SJSA1 (cell line): ENCODE data around the gene MS4A15. TPM values are rescaled to one million over a fixed set of nuclear protein-coding genes. Genes with fewer than 3 reads are reported as not detected.

ENCODE experiments used
- DNase-seq, 2 experiments: peaks; one replicate each; pipeline ENCODE4 v3.0.0-alpha.2; 2015 to 2020; ENCODE audit warnings: low spot score in 2 of 2, low read depth in 1 of 2
- H3K27ac ChIP-seq: fragments of 250-450 bp; sonication (Bioruptor Pico); 2 replicates; pipeline ENCODE4 v1.5.1; 2020; ENCODE audit warnings: mild to moderate bottlenecking, moderate library complexity
- H3K27me3 ChIP-seq: fragments of 250-450 bp; sonication (Bioruptor Pico); replicated peaks from 2 replicates; pipeline ENCODE4 v1.5.1; 2020; ENCODE audit warnings: mild to moderate bottlenecking, moderate library complexity
- H3K36me3 ChIP-seq: fragments of 250-450 bp; sonication (Bioruptor Pico); 2 replicates; pipeline ENCODE4 v1.5.1; 2020; ENCODE audit warnings: mild to moderate bottlenecking
- H3K4me1 ChIP-seq: fragments of 250-450 bp; sonication (Bioruptor Pico); replicated peaks from 2 replicates; pipeline ENCODE4 v1.6.1; 2021; ENCODE audit warnings: mild to moderate bottlenecking
- H3K4me3 ChIP-seq: fragments of 250-450 bp; sonication (Bioruptor Pico); 2 replicates; pipeline ENCODE4 v1.5.1; 2020; ENCODE audit warnings: mild to moderate bottlenecking
- H3K9me3 ChIP-seq: fragments of 250-450 bp; sonication (Bioruptor Pico); replicated peaks from 2 replicates; pipeline ENCODE4 v1.5.1; 2020; ENCODE audit warnings: mild to moderate bottlenecking
- total RNA-seq: library from RNA; depleted of rRNA; stranded (reverse); fragments of >200 nt; shearing (Covaris generic); gene quantifications from 2 replicates; pipeline ENCODE4 v1.2.3, GENCODE V29; 2014

MS4A15 gene
- total RNA-seq, 1 experiment from 2014 or later: not detected

GRCh38 chr11:60762851-60763691 lies 6.4 kb downstream of the MS4A15 start:
- peaks cover 24% of the 10 kb centered on the region for H3K27me3 ChIP-seq
- DNase-seq: no peak
- no peaks in the 10 kb centered on the region for H3K4me1 ChIP-seq
- H3K4me3 ChIP-seq: no peak overlapping the region
- H3K36me3 ChIP-seq: no peaks in the 10 kb centered on the region
- no peaks in the 10 kb centered on the region for H3K9me3 ChIP-seq
- H3K27ac ChIP-seq: no peak overlapping the region

GRCh38 chr11:60763692-60764369 lies 7.2 kb downstream of the MS4A15 start:
- H3K9me3 ChIP-seq: no peaks in the 10 kb centered on the region
- H3K36me3 ChIP-seq: no peaks in the 10 kb centered on the region
- DNase-seq: no peak
- H3K4me1 ChIP-seq: no peaks in the 10 kb centered on the region
- H3K27ac ChIP-seq: no peak overlapping the region
- peaks cover 22% of the 10 kb centered on the region for H3K27me3 ChIP-seq
- H3K4me3 ChIP-seq: no peak overlapping the region

- Histone ChIP-seq H3K9me3 (no peaks in the 10 kb centered on the region), H3K27ac (no peak overlapping the region), H3K36me3 (no peaks in the 10 kb centered on the region), H3K4me1 (no peaks in the 10 kb centered on the region), H3K27me3 (peaks cover 21% of the 10 kb centered on the region), H3K4me3 (no peak overlapping the region)
- no peak for DNase-seq
Measured at GRCh38 chr11:60764879-60765278, 8.2 kb downstream of the MS4A15 start.

- Histone ChIP-seq H3K9me3 (no peaks in the 10 kb centered on the region), H3K27me3 (peaks cover 18% of the 10 kb centered on the region)
- DNase-seq: no peak
Measured at GRCh38 chr11:60765355-60765754, 8.7 kb downstream of the MS4A15 start.

GRCh38 chr11:60766547-60766946 lies 9.9 kb downstream of the MS4A15 start:
- DNase-seq: no peak
- Histone ChIP-seq H3K36me3 (no peaks in the 10 kb centered on the region), H3K9me3 (no peaks in the 10 kb centered on the region), H3K27ac (no peak overlapping the region), H3K4me3 (no peak overlapping the region), H3K27me3 (peaks cover 14% of the 10 kb centered on the region), H3K4me1 (no peaks in the 10 kb centered on the region)

More at GRCh38 chr11:60765355-60765754, 8.7 kb downstream of the MS4A15 start:
- no peaks in the 10 kb centered on the region for H3K36me3 ChIP-seq
- H3K4me1 ChIP-seq: no peaks in the 10 kb centered on the region
- no peak overlapping the region for H3K4me3 ChIP-seq
- no peak overlapping the region for H3K27ac ChIP-seq

- Histone ChIP-seq H3K36me3 (no peaks in the 10 kb centered on the region), H3K27ac (no peak overlapping the region), H3K4me3 (no peak overlapping the region), H3K4me1 (no peaks in the 10 kb centered on the region), H3K9me3 (no peaks in the 10 kb centered on the region), H3K27me3 (peaks cover 9% of the 10 kb centered on the region)
- DNase-seq: no peak
Measured at GRCh38 chr11:60767388-60767811, 10.7 kb downstream of the MS4A15 start.

- Histone ChIP-seq H3K4me1 (no peaks in the 10 kb centered on the region), H3K27me3 (peaks cover 4% of the 10 kb centered on the region; the same call in 1 of the 2 replicates), H3K36me3 (no peaks in the 10 kb centered on the region), H3K4me3 (no peak overlapping the region), H3K9me3 (no peaks in the 10 kb centered on the region), H3K27ac (no peak overlapping the region)
- no peak for DNase-seq
Measured at GRCh38 chr11:60768202-60768601, 11.5 kb downstream of the MS4A15 start.

- H3K9me3 ChIP-seq: no peaks in the 10 kb centered on the region
- no peaks in the 10 kb centered on the region for H3K36me3 ChIP-seq
- H3K4me3 ChIP-seq: no peak overlapping the region
- peaks cover 4% of the 10 kb centered on the region; the same call in 1 of the 2 replicates for H3K27me3 ChIP-seq
- no peak overlapping the region for H3K27ac ChIP-seq
- DNase-seq: no peak
- H3K4me1 ChIP-seq: no peaks in the 10 kb centered on the region
Measured at GRCh38 chr11:60769273-60769672, 12.6 kb downstream of the MS4A15 start.

- Histone ChIP-seq H3K27ac (no peak overlapping the region), H3K27me3 (peaks cover 4% of the 10 kb centered on the region; the same call in 1 of the 2 replicates), H3K4me3 (no peak overlapping the region), H3K9me3 (no peaks in the 10 kb centered on the region), H3K36me3 (no peaks in the 10 kb centered on the region), H3K4me1 (no peaks in the 10 kb centered on the region)
- DNase-seq: no peak
Measured at GRCh38 chr11:60769811-60770210, 13.1 kb downstream of the MS4A15 start.

GRCh38 chr11:60771146-60771545 lies 14.5 kb downstream of the MS4A15 start:
- no peak for DNase-seq
- no peak overlapping the region for H3K27ac ChIP-seq
- no peaks in the 10 kb centered on the region for H3K36me3 ChIP-seq
- H3K4me3 ChIP-seq: no peak overlapping the region
- H3K27me3 ChIP-seq: peaks cover 4% of the 10 kb centered on the region; the same call in 1 of the 2 replicates
- peaks cover 7% of the 10 kb centered on the region for H3K4me1 ChIP-seq
- no peaks in the 10 kb centered on the region for H3K9me3 ChIP-seq

- no peak for DNase-seq
Measured at GRCh38 chr11:60771879-60772525, 15.3 kb downstream of the MS4A15 start.

GRCh38 chr11:60772666-60773065 lies 16.0 kb downstream of the MS4A15 start:
- H3K9me3 ChIP-seq: no peaks in the 10 kb centered on the region
- no peak for DNase-seq
- peaks cover 22% of the 10 kb centered on the region for H3K4me1 ChIP-seq
- no peak overlapping the region for H3K27ac ChIP-seq
- no peak overlapping the region for H3K4me3 ChIP-seq
- no peaks in the 10 kb centered on the region for H3K36me3 ChIP-seq
- 0 out of 2 replicates have a peak, but pooled peaks cover 4% of the 10 kb centered on the region for H3K27me3 ChIP-seq

More at GRCh38 chr11:60771879-60772525, 15.3 kb downstream of the MS4A15 start:
- Histone ChIP-seq H3K36me3 (no peaks in the 10 kb centered on the region), H3K27ac (no peak overlapping the region), H3K27me3 (0 out of 2 replicates have a peak, but pooled peaks cover 4% of the 10 kb centered on the region), H3K9me3 (no peaks in the 10 kb centered on the region), H3K4me1 (peaks cover 16% of the 10 kb centered on the region), H3K4me3 (no peak overlapping the region)

- Histone ChIP-seq H3K4me3 (no peak overlapping the region), H3K27me3 (no peaks in the 10 kb centered on the region), H3K4me1 (peaks cover 30% of the 10 kb centered on the region), H3K36me3 (no peaks in the 10 kb centered on the region), H3K9me3 (no peaks in the 10 kb centered on the region), H3K27ac (no peak overlapping the region)
- DNase-seq: no peak
Measured at GRCh38 chr11:60774726-60775125, 18.1 kb downstream of the MS4A15 start.
